COR-L47 (cell line): ENCODE measurements around the gene HDAC10.
"Not testable (repeated sequence)": the region's sequence is repeated elsewhere in the genome, so short reads cannot be mapped to it uniquely, and the experiment has no call there.

Source experiments
- DNase-seq: peaks from one replicate; lab custom pipeline; 2025; lab: John Stamatoyannopoulos, UW

HDAC10 gene

GRCh38 chr22:50285568-50286229 lies 34.6 kb upstream of the HDAC10 start:
- DNase-seq, result no peak

- no peak for DNase-seq
Observed at GRCh38 chr22:50284479-50284878, 33.4 kb upstream of the HDAC10 start.

GRCh38 chr22:50283821-50284220 lies 32.8 kb upstream of the HDAC10 start:
- no peak for DNase-seq

- no peak for DNase-seq
Observed at GRCh38 chr22:50282361-50283155, 31.5 kb upstream of the HDAC10 start.

- no peak for DNase-seq
Observed at GRCh38 chr22:50281957-50282356, 30.9 kb upstream of the HDAC10 start.

- DNase-seq, result no peak
Observed at GRCh38 chr22:50281384-50281760, 30.3 kb upstream of the HDAC10 start.

GRCh38 chr22:50280708-50281383 lies 29.8 kb upstream of the HDAC10 start:
- no peak for DNase-seq

GRCh38 chr22:50280022-50280707 lies 29.1 kb upstream of the HDAC10 start:
- DNase-seq, result no peak

- DNase-seq, result no peak
Observed at GRCh38 chr22:50278956-50279619, 28.0 kb upstream of the HDAC10 start.

- no peak for DNase-seq
Observed at GRCh38 chr22:50278461-50278860, 27.4 kb upstream of the HDAC10 start.

- DNase-seq, result no peak
Observed at GRCh38 chr22:50277761-50278160, 26.7 kb upstream of the HDAC10 start.

- DNase-seq, result no peak
Observed at GRCh38 chr22:50276143-50276542, 25.1 kb upstream of the HDAC10 start.

GRCh38 chr22:50275181-50276055 lies 24.4 kb upstream of the HDAC10 start:
- DNase-seq, result no peak

GRCh38 chr22:50274771-50275170 lies 23.7 kb upstream of the HDAC10 start:
- no peak for DNase-seq

GRCh38 chr22:50274311-50274710 lies 23.2 kb upstream of the HDAC10 start:
- peak; percentile 55 for DNase-seq

GRCh38 chr22:50273781-50274180 lies 22.7 kb upstream of the HDAC10 start:
- DNase-seq, result not testable (repeated sequence)

- DNase-seq, result not testable (repeated sequence)
Observed at GRCh38 chr22:50273352-50273751, 22.3 kb upstream of the HDAC10 start.

- no peak for DNase-seq
Observed at GRCh38 chr22:50272044-50272802, 21.2 kb upstream of the HDAC10 start.

GRCh38 chr22:50271519-50271970 lies 20.5 kb upstream of the HDAC10 start:
- peak; percentile 71 for DNase-seq
